Bone marrow (tissue), 2 donors: ENCODE data around the gene BRS3.

Experiments used
- DNase-seq, 2 donors: peaks; one replicate each; lab custom pipeline; 2025; lab: John Stamatoyannopoulos, UW

BRS3 gene

DNA sequence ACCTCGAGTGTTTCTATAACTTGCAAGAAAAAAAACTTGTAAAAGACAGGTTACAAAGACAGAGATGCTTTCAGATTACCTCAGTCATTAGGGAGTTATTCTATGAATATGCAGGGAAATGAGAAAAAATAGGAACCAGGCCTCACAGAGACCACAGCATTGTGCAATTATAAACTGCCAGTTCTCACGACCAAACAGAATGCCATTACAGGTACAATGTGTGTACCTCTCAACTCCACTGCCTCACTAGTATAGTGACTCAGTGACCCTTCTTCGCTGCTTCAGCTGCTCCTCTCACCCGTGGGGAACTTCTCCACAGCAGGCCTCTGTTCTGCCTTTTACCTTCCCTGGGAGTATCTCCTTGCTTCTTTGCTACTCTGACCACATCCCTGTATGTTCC is 7.3 kb downstream of the BRS3 start:
- no peak for DNase-seq

- DNase-seq: no peak
These were observed 8.5 kb downstream of the BRS3 start for GRCh38 chrX:136496186-136496763.

- peak; percentile 62 to 79 for DNase-seq
These were observed 9.2 kb downstream of the BRS3 start for GRCh38 chrX:136496764-136497555.

- DNase-seq: no peak
These were observed 9.9 kb downstream of the BRS3 start, which contains the start of gene HTATSF1 for GRCh38 chrX:136497556-136498052. HTATSF1 (plus strand) TSS chrX:136497592; CDS start chrX:136497685, 93 bp downstream.

DNA sequence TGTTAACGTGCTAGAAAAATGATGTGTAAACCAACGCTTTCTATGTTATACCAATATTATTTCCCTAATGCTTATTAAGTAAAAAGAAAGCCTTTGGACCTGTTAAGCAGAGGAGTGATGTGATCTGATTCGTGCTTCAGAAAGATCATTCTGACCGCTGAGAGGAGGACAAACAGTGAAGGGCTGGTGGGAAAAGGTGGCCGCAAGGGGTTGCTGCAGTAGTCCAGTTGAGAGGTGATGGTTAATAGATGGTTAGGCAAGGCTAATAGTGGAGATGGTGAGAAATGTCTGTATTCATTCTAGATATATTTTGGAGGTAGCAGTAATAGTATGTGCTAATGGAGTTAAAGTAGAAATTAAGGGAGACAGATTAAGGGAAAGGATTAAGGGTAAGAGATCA is 31.3 kb downstream of the BRS3 start:
- no peak for DNase-seq

- no peak for DNase-seq
These were observed 36.0 kb downstream of the BRS3 start for GRCh38 chrX:136523770-136524169.

DNA sequence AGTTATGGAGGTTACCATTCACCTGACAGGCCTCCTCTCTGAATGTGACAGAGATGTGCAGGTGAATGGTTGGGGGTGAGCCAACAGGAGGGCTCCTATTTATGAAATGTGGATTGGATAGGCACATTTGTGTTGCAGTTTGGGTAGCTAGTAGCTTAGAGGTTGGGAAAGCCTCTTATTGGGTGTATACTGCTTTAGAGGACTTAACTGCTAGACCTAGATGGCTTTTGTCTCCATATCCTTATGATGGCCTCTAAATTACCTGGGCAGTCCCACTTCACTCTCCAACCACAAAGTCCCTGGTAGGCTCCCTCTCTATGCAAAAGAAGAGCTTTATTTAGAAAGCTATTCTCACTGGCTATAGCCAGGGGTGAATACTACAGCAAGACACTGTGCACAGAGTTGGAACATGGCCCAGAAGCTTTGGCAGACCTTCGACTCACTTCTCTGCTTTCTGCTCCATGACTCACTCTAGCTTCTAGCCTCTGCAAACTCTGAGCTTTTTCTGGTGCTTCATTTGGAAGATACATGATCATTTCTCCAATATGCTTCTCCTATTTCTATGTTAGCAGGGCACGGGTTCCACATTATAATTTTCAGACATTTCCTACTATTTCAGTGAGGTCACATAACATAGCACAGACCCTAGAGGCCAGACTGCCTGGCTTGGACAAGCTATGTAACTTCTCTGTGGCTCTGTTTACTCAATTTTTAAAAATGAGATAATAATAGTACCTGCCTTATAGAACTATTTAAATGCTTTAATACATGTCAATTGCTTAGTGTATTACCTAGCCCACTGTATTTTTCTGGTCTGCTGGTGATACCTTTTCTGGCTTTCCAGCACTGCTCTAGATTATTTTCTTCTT is 38.2 kb downstream of the BRS3 start:
- DNase-seq: peak in 1 of 2 donors; percentile 72

- no peak for DNase-seq
These were observed 41.0 kb downstream of the BRS3 start for GRCh38 chrX:136528645-136529315.

DNA sequence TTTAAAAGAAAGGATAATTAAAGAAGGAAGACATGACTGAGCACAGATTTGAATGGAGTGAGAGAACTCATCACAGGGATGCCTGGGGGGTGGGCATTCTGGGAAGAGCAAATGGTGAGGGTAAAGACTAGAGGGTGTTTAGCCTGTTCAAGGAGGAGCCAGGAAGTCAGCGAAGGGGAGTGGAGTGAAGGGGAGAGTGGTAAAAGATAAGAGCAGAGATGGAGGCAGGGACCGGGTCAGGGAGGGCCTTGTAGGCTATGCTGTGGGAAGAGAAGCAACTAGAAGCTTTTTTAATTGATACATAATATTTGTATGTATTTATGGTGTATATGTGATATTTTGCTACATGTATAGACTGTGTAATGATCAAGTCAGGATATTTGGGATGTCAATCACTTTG is 42.0 kb downstream of the BRS3 start:
- no peak for DNase-seq

DNA sequence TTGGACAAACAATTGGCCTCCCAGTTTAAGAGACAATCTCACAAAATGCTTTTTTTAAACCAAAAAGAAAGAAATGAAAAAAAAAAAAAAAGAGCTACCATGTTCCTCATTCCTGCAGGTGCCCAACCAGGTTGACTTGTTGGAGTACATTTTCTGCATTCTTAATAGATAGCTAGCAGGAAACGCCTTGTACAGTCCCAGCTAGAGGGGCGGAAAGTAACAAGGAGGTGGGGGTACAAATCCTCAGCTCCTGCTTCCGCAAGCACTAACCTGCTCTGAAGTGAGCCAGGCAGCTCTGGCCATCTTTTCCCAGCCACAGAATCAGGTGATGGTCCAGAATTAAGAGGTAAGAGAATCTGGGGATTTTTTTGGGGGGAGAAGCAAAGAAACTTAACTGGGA is 44.2 kb downstream of the BRS3 start, which contains the start of gene VGLL1:
Gene VGLL1, plus strand, starts transcription at position 265 of the 400 bp plus-strand sequence. CDS start 3,806 bp downstream, outside the sequence.
- no peak for DNase-seq

- DNase-seq: no peak
These were observed 46.4 kb downstream of the BRS3 start for GRCh38 chrX:136534131-136534530.

- DNase-seq: no peak
These were observed 51.1 kb downstream of the BRS3 start for GRCh38 chrX:136538811-136539210.

DNA sequence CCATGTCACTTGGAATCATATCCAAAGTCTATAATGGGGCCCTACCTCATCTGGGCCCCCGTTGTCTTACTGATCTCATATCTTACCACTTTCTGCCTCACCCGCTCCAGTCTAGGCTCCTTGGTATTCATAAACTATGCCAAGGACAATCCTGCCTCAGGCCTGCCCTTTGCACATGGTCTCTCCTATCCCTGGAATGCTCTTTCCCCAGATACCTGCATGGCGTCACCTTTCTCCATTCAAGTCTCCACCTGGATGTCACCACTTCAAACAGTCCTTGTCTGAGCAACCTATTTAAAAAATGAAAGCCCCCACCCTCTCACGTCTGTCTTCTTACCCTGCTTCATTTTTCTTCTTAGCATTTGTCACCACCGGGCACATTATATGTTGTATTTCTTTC is 52.5 kb downstream of the BRS3 start:
- no peak for DNase-seq

DNA sequence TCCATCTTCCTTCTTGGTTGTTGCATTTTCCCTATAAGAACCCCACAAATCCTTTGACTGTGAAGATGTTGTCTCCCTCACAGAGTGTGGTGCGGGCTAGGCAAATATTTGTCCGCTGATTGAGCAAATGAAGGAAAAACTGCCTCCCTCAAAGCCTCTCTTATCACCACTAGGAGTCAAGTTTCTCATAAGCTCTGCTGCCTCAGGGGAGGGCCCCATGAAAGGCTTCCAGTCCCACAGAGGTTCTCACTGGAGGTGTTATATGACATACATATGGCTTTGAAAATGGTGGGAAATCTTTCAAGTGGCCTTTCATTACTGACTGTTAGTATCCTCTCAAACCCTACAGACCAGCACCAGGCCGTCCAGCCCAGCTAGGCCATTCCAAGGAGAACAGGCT is 53.5 kb downstream of the BRS3 start:
- DNase-seq: no peak

DNA sequence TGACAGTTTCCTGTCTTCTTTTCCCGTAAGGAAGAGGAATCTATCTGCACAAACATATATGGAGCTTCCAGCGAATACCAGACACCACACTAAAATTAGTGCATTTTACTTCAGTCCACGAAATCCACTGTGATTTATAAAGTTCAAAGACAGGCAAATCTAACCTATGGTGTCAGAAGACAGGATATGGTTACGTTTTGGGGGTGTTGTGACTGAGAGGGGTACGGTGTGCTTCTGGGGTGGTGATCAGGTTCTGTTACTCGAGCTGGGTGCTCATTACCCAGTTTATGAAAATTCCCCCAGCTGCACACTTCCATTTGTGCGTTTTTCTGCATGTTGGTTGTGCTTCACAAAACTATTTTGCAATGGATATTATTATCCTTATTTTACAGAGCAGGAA is 54.5 kb downstream of the BRS3 start:
- DNase-seq: no peak
